Heart left ventricle (tissue), 13 donors: Measurements from ENCODE around the gene CRYGN.

Experiments
- POLR2A ChIP-seq, 2 donors: fragments of 450-650 bp; IDR thresholded peaks; one replicate each; pipeline ENCODE4 v1.6.1; 2017; ENCODE audit warnings: antibody characterized with exemption in 2 of 2, mild to moderate bottlenecking in 2 of 2, moderate library complexity in 2 of 2
- TF ChIP-seq, protein P1 (sequence below), 12 donors: fragments of 200-600 bp; sonication (generic) in 4 of 12; IDR thresholded peaks; one replicate each; pipeline versions ENCODE4 v1.5.0 to v1.8.0; 2018 to 2022; ENCODE audit warnings: antibody characterized with exemption in 12 of 12, mild to moderate bottlenecking in 5 of 12
- donor health status: ischemic (EF 13 %, LVEDD 7.1; RV severe dilation, severe dysfunction).
- donor health status: DM: no; HTN: yes; CAD: no.
- donor health status: DM: no; HTN: no; CAD: no.
- donor health status: ischemic (EF 25% LVEDD 6.9; RV normal size, moderate dysfunction).
- donor health status: ischemic (EF 25% LVEDD 5.7; RV mildly dilated, moderate dysfunction).
- donor health status: ischemic (EF 35%, LVEDD 5.7; RV mildly dilated, moderate dysfunction).
- donor health status: nonischemic (EF 11% LVEDD 7.7; RV severe dilation, severe dysfunction).
- donor health status: DM: yes; HTN: yes; CAD: no.
- donor health status: PGD.
- donor health status: ischemic (EF 29% LVEDD 5.4; RV normal size, mild dysfunction).
- donor health status: nonischemic (EF 23%, LVEDD 6.1; RV moderate dilation, normal function).

DNA sequence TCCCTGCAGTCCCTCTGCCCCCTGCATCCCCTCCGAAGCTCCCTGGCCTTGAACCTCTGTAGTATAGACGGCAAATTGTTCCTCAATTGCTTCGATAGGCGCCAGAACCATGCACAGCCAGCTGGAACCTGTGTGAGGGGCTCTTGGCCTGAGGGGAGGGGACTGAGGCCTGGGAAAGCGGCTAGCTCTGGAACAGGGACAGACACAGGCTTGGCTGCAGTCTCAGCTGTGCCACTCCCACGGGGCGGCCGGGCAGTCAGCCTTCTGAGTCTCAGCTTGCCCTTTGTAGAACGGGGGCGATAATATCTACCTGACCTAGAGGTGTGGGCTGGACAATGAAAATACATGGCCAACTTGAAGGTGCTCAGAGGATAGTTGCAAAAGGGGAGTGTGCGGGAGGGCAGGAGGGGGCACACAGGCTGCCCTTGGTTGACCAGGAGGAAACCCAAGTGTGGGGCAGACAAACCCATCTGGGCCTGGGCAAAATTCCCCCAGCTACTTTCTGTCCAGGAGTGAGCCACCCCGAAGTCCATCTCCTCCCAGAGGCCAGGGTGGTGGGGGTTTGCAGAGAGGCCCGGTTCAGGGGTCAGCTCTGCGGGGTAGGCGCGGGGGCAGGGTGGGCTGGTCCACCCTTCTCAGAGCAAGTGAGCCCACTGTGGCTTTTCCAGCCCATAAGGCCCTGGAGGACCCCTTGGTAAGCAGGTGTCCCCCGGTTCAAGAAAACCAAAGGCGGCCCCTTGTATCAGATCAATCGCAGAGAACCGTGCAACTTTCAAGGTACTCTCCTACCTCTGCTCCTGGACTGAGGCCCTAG, 4.6 kb downstream of the CRYGN start:
- TF ChIP-seq, protein P1, sequence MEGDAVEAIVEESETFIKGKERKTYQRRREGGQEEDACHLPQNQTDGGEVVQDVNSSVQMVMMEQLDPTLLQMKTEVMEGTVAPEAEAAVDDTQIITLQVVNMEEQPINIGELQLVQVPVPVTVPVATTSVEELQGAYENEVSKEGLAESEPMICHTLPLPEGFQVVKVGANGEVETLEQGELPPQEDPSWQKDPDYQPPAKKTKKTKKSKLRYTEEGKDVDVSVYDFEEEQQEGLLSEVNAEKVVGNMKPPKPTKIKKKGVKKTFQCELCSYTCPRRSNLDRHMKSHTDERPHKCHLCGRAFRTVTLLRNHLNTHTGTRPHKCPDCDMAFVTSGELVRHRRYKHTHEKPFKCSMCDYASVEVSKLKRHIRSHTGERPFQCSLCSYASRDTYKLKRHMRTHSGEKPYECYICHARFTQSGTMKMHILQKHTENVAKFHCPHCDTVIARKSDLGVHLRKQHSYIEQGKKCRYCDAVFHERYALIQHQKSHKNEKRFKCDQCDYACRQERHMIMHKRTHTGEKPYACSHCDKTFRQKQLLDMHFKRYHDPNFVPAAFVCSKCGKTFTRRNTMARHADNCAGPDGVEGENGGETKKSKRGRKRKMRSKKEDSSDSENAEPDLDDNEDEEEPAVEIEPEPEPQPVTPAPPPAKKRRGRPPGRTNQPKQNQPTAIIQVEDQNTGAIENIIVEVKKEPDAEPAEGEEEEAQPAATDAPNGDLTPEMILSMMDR (IDR thresholded peaks at IDR 0.05): no peak
- no peak for TF ChIP-seq POLR2A (IDR thresholded peaks at IDR 0.05)
